Gastrocnemius medialis (tissue), 4 donors: ENCODE results near the gene CD3D. TPM values are rescaled to one million over a fixed set of nuclear protein-coding genes. Genes with fewer than 3 reads are reported as not detected.

ENCODE experiments used
- ATAC-seq, 2 donors: fragments of 150-250 bp; one replicate each; pipeline ENCODE4 v1.9.1; 2016
- DNase-seq, 2 donors: peaks; one replicate each; pipeline ENCODE4 v3.0.0-alpha.2; 2019
- H3K27ac ChIP-seq, 4 donors: fragments of 200-600 bp; sonication (generic); 1 replicate in 1 of 4; 2 replicates in 3 of 4; pipeline ENCODE4 v1.5.1; 2016 to 2018; ENCODE audit warnings: mild to moderate bottlenecking in 2 of 4, moderate library complexity in 1 of 4
- H3K27me3 ChIP-seq, 3 donors: fragments of 200-600 bp; sonication (generic) in 2 of 3; 1 replicate in 1 of 3; 2 replicates in 2 of 3; pipeline versions ENCODE4 v1.5.1 to v1.6.0; 2016 to 2019; ENCODE audit warnings: mild to moderate bottlenecking in 1 of 3, moderate library complexity in 1 of 3
- H3K36me3 ChIP-seq, 2 donors: fragments of 200-600 bp; sonication (generic) in 1 of 2; one replicate each; pipeline ENCODE4 v1.5.1; 2017 to 2018
- H3K4me1 ChIP-seq, 2 donors: fragments of 200-600 bp; sonication (generic) in 1 of 2; one replicate each; pipeline ENCODE4 v1.5.1; 2016 to 2017; ENCODE audit warnings: mild to moderate bottlenecking in 2 of 2
- H3K4me3 ChIP-seq, 4 donors: fragments of 200-600 bp; sonication (generic) in 3 of 4; 1 replicate in 1 of 4; 2 replicates in 3 of 4; pipeline ENCODE4 v1.5.1; 2016 to 2019; ENCODE audit warnings: mild to moderate bottlenecking in 2 of 4
- H3K9me3 ChIP-seq, 3 donors: fragments of 200-600 bp; sonication (generic) in 2 of 3; 1 replicate in 1 of 3; 2 replicates in 2 of 3; pipeline ENCODE4 v1.5.1; 2016 to 2019
- CTCF ChIP-seq, 5 experiments: fragments of 450-650 bp in 3 of 5; fragments of 200-600 bp in 2 of 5; sonication (generic) in 2 of 5; IDR thresholded peaks in 4 of 5; conservative IDR thresholded peaks in 1 of 5; 1 replicate in 4 of 5; 2 replicates in 1 of 5; pipeline ENCODE4 v1.5.1; 2016 to 2019; ENCODE audit warnings: antibody characterized with exemption in 5 of 5, mild to moderate bottlenecking in 3 of 5, moderate library complexity in 3 of 5
- POLR2A ChIP-seq, 2 donors: fragments of 450-650 bp; IDR thresholded peaks; one replicate each; pipeline ENCODE4 v1.6.1; 2017; ENCODE audit warnings: antibody characterized with exemption in 2 of 2, mild to moderate bottlenecking in 2 of 2, moderate library complexity in 2 of 2
- in situ Hi-C, 4 donors: fragments of 200-750 bp; cut with MboI; loops; one replicate each; pipeline versions ENCODE4 v1.15.0 to v1.8.0; 2017; ENCODE audit warnings: low sequenced_read_pairs in 4 of 4
- intact Hi-C: fragments of 100-400 bp; cut with DNase I; formaldehyde crosslinking; loops from one replicate; pipeline ENCODE4 v1.15.1; 2023; ENCODE audit warnings: low total_unique reads
- total RNA-seq, 4 donors: library from RNA; depleted of rRNA; stranded (reverse); fragments of >200 nt; gene quantifications; one replicate each; pipeline versions ENCODE4 v1.1.0 to v1.2.3, GENCODE V29; 2016

Gene CD3D
- total RNA-seq, 4 donors from 2014 or later, result 0.35 to 3.0 (median 0.46) TPM; not detected in 1

DNA sequence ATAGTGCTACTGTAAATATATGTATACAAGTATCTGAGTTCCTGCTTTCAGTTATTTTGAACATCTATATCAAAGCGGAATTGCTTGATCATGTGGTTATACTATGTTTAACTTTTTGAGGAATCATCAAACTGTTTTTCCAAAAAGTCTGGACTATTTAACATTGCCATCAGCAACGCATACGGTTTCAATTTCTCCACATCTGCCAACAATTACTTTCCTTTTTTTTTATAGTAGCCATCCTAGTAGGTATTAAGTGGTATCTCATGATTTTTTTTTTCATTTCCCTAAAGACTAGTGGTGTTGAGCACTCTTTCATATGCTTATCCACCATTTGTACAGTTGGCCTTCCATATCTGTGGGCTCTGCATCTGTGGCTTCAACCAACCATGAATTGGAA, 15.6 kb upstream of the CD3D start:
- ATAC-seq (no peak), DNase-seq (no peak)
- Histone ChIP-seq H3K4me3 (no peak overlapping the region), H3K27me3 (no peaks in the 10 kb centered on the region), H3K36me3 (no peaks in the 10 kb centered on the region), H3K9me3 (no peaks in the 10 kb centered on the region), H3K27ac (no peak overlapping the region), H3K4me1 (peaks cover 16 to 20% of the 10 kb centered on the region in 2 donors)
- intact Hi-C loops, result loop anchor here (2.0 kb wide), 1 partner anchor 43 kb away; the partner anchor contains the start of gene ATP5MG
- in situ Hi-C loops, result loop anchor here in 1 of 4 donors (10.0 kb wide), 1 partner anchor 163 kb away; no protein-coding TSS in a partner anchor
- TF ChIP-seq POLR2A (IDR thresholded peaks at IDR 0.05) (no peak), CTCF (IDR thresholded peaks at IDR 0.05 in 4 of 5, conservative IDR thresholded peaks at IDR 0.05 in 1 of 5) (no peak)

- intact Hi-C loops (loop anchor here (5.0 kb wide), 1 partner anchor 206 kb away; no protein-coding TSS in a partner anchor), in situ Hi-C loops (loop anchor here in 2 of 4 donors (5.0 to 10.0 kb wide), 2 partner anchors 156 to 158 kb away; no protein-coding TSS in a partner anchor)
- Histone ChIP-seq H3K36me3 (no peaks in the 10 kb centered on the region), H3K4me1 (no peaks in the 10 kb centered on the region), H3K27ac (no peak overlapping the region), H3K27me3 (peaks cover 0 to 19% (median 9%) of the 10 kb centered on the region in 3 donors), H3K9me3 (no peaks in the 10 kb centered on the region), H3K4me3 (no peak overlapping the region)
- no peak for DNase-seq
- TF ChIP-seq POLR2A (IDR thresholded peaks at IDR 0.05), result no peak
- TF ChIP-seq CTCF (IDR thresholded peaks at IDR 0.05 in 4 of 5, conservative IDR thresholded peaks at IDR 0.05 in 1 of 5), result peak; percentile 11 to 59 (median 27)
- no peak for ATAC-seq
Observed at GRCh38 chr11:118353084-118353710, 10.7 kb upstream of the CD3D start.

GRCh38 chr11:118349475-118349874, 7.0 kb upstream of the CD3D start:
- ATAC-seq (no peak), DNase-seq (no peak)
- no peaks in the 10 kb centered on the region for H3K4me1 ChIP-seq
- intact Hi-C loops, result no loop called here
- no peak overlapping the region for H3K4me3 ChIP-seq
- no peak overlapping the region for H3K27ac ChIP-seq
- no peaks in the 10 kb centered on the region for H3K36me3 ChIP-seq
- H3K9me3 ChIP-seq, result no peaks in the 10 kb centered on the region
- H3K27me3 ChIP-seq, result peaks cover 0 to 19% (median 9%) of the 10 kb centered on the region in 3 donors
- TF ChIP-seq POLR2A (IDR thresholded peaks at IDR 0.05) (no peak), CTCF (IDR thresholded peaks at IDR 0.05 in 4 of 5, conservative IDR thresholded peaks at IDR 0.05 in 1 of 5) (no peak)
- in situ Hi-C loops, result loop anchor here in 1 of 4 donors (10.0 kb wide), 1 partner anchor 155 kb away; no protein-coding TSS in a partner anchor

GRCh38 chr11:118343981-118344515, 1.5 kb upstream of the CD3D start, which contains the start of gene CD3G:
Gene CD3G, plus strand, starts transcription at chr11:118344344. Its CDS starts 80 bp downstream, at chr11:118344424.
- intact Hi-C loops, result no loop called here
- Histone ChIP-seq H3K4me1 (no peaks in the 10 kb centered on the region), H3K36me3 (no peaks in the 10 kb centered on the region), H3K27me3 (peaks cover 0 to 8% (median 0%) of the 10 kb centered on the region in 3 donors), H3K4me3 (no peak within 1 kb of the TSS), H3K9me3 (no peaks in the 10 kb centered on the region), H3K27ac (no peak within 1 kb of the TSS)
- DNase-seq (no peak), ATAC-seq (no peak)
- no peak for TF ChIP-seq POLR2A (IDR thresholded peaks at IDR 0.05)
- TF ChIP-seq CTCF (IDR thresholded peaks at IDR 0.05 in 4 of 5, conservative IDR thresholded peaks at IDR 0.05 in 1 of 5), result no peak
- in situ Hi-C loops, result loop anchor here in 1 of 4 donors (10.0 kb wide), 1 partner anchor 149 kb away; no protein-coding TSS in a partner anchor
